DND-41 (cell line): ENCODE data around the gene GAB1.

Experiments
- CTCF ChIP-seq: IDR thresholded peaks from 2 replicates; pipeline ENCODE4 v1.5.1; 2012; ENCODE audit warnings: borderline replicate concordance, low read length, moderate library complexity, mild to moderate bottlenecking; ENCODE audit not compliant: poor library complexity, severe bottlenecking; ENCODE audit errors: extremely low read depth
- EZH2 ChIP-seq: IDR thresholded peaks from 3 replicates; pipeline ENCODE4 v1.6.1; 2012; ENCODE audit warnings: borderline replicate concordance, low read depth, mild to moderate bottlenecking, moderate library complexity, low read length, inconsistent platforms; ENCODE audit not compliant: severe bottlenecking

GRCh38 chr4:143381189-143382118 lies 44.8 kb downstream of the GAB1 start:
- no peak for TF ChIP-seq CTCF
- TF ChIP-seq EZH2 = no peak
